Urinary bladder (tissue), 4 donors: ENCODE results near the gene DIAPH1. TPM values are rescaled to one million over a fixed set of nuclear protein-coding genes. Genes with fewer than 3 reads are reported as not detected.
"Not testable (repeated sequence)": the region's sequence is repeated elsewhere in the genome, so short reads cannot be mapped to it uniquely, and the experiment has no call there.

Source experiments
- DNase-seq: peaks from one replicate; pipeline ENCODE4 v3.0.0-alpha.2; 2015; ENCODE audit errors: extremely low spot score
- H3K27ac ChIP-seq: one replicate; pipeline ENCODE4 v1.5.1; 2013; ENCODE audit warnings: low read depth, mild to moderate bottlenecking, moderate library complexity
- H3K36me3 ChIP-seq: one replicate; pipeline ENCODE4 v1.6.1; 2013; ENCODE audit warnings: mild to moderate bottlenecking, moderate library complexity; ENCODE audit not compliant: insufficient read depth
- H3K4me1 ChIP-seq: one replicate; pipeline ENCODE4 v1.6.1; 2013; ENCODE audit warnings: mild to moderate bottlenecking, moderate library complexity; ENCODE audit not compliant: insufficient read depth
- H3K4me3 ChIP-seq: one replicate; pipeline ENCODE4 v1.5.1; 2013; ENCODE audit warnings: low read depth, low read length
- WGBS: extraction: QIAGEN DNeasy Blood & Tissue Kit; methylation state at CpG from one replicate; pipeline ENCODE4 v1.1.7; 2013; 5-methylcytosine and 5-hydroxymethylcytosine counted together
- polyA plus RNA-seq: library from polyadenylated mRNA; stranded (reverse); fragments of 200-250 nt; gene quantifications from one replicate; pipeline ENCODE4 v1.2.3, GENCODE V29; 2013
- total RNA-seq: library from RNA; depleted of rRNA; stranded (reverse); fragments of >200 nt; gene quantifications from one replicate; pipeline ENCODE4 v1.2.3, GENCODE V29; 2014
- donor health status: healthy with polysubstance abuse.
- donor health status: healthy.

The DIAPH1 gene
- total and polyA plus RNA-seq, 2 donors, result 18.1 to 30.3 TPM

- DNase-seq, result no peak
- H3K36me3 ChIP-seq, result no peaks in the 10 kb centered on the region
- H3K4me1 ChIP-seq, result no peaks in the 10 kb centered on the region
- H3K4me3 ChIP-seq, result no peak overlapping the region
- no peak overlapping the region for H3K27ac ChIP-seq
Measured at GRCh38 chr5:141613344-141613743, 5.5 kb downstream of the DIAPH1 start.

GRCh38 chr5:141611289-141611688 is 7.5 kb downstream of the DIAPH1 start:
- no peak for DNase-seq
- 91% methylated on average over 3 of the region's 3 CpGs for WGBS
- H3K36me3 ChIP-seq, result no peaks in the 10 kb centered on the region
- no peak overlapping the region for H3K27ac ChIP-seq
- no peaks in the 10 kb centered on the region for H3K4me1 ChIP-seq
- no peak overlapping the region for H3K4me3 ChIP-seq

GRCh38 chr5:141609921-141610320 is 8.9 kb downstream of the DIAPH1 start:
- 99% methylated on average over 7 of the region's 7 CpGs for WGBS
- not testable (repeated sequence) for H3K27ac ChIP-seq, H3K4me3 ChIP-seq, H3K4me1 ChIP-seq, H3K36me3 ChIP-seq, DNase-seq

GRCh38 chr5:141609044-141609443 is 9.8 kb downstream of the DIAPH1 start:
- WGBS, result 94% methylated on average over 3 of the region's 3 CpGs
- Histone ChIP-seq H3K4me3 (no peak overlapping the region), H3K36me3 (no peaks in the 10 kb centered on the region), H3K27ac (no peak overlapping the region), H3K4me1 (no peaks in the 10 kb centered on the region)
- no peak for DNase-seq

GRCh38 chr5:141608557-141608956 is 10.2 kb downstream of the DIAPH1 start:
- H3K4me3 ChIP-seq, result no peak overlapping the region
- H3K27ac ChIP-seq, result no peak overlapping the region
- DNase-seq, result no peak
- no peaks in the 10 kb centered on the region for H3K36me3 ChIP-seq
- WGBS, result 78% methylated on average over 1 of the region's 1 CpG
- H3K4me1 ChIP-seq, result no peaks in the 10 kb centered on the region

- no peaks in the 10 kb centered on the region for H3K4me1 ChIP-seq
- H3K27ac ChIP-seq, result no peak overlapping the region
- no peaks in the 10 kb centered on the region for H3K36me3 ChIP-seq
- no peak for DNase-seq
- H3K4me3 ChIP-seq, result no peak overlapping the region
- 74% methylated on average over 2 of the region's 2 CpGs for WGBS
Measured at GRCh38 chr5:141608046-141608445, 10.8 kb downstream of the DIAPH1 start.

- WGBS, result 66% methylated on average over 6 of the region's 6 CpGs
- H3K4me1 ChIP-seq, result no peaks in the 10 kb centered on the region
- no peak overlapping the region for H3K4me3 ChIP-seq
- H3K36me3 ChIP-seq, result no peaks in the 10 kb centered on the region
- peak overlapping the region; percentile 16 for H3K27ac ChIP-seq
- no peak for DNase-seq
Measured at GRCh38 chr5:141605523-141606277, 13.1 kb downstream of the DIAPH1 start.

- DNase-seq, result peak; percentile 23
- Histone ChIP-seq H3K4me3 (no peak overlapping the region), H3K36me3 (no peaks in the 10 kb centered on the region), H3K4me1 (no peaks in the 10 kb centered on the region), H3K27ac (no peak overlapping the region)
- WGBS, result 57% methylated on average over 6 of the region's 6 CpGs
Measured at GRCh38 chr5:141603923-141604717, 14.7 kb downstream of the DIAPH1 start.

GRCh38 chr5:141602606-141603005 is 16.2 kb downstream of the DIAPH1 start:
- Histone ChIP-seq H3K4me3 (no peak overlapping the region), H3K36me3 (no peaks in the 10 kb centered on the region), H3K27ac (no peak overlapping the region), H3K4me1 (no peaks in the 10 kb centered on the region)
- WGBS, result 90% methylated on average over 1 of the region's 1 CpG
- DNase-seq, result no peak

GRCh38 chr5:141598391-141599345 is 20.1 kb downstream of the DIAPH1 start:
- no peaks in the 10 kb centered on the region for H3K4me1 ChIP-seq
- H3K36me3 ChIP-seq, result no peaks in the 10 kb centered on the region
- no peak overlapping the region for H3K27ac ChIP-seq
- no peak for DNase-seq
- 76% methylated on average over 3 of the region's 3 CpGs for WGBS
- no peak overlapping the region for H3K4me3 ChIP-seq

- Histone ChIP-seq H3K4me1 (no peaks in the 10 kb centered on the region), H3K36me3 (no peaks in the 10 kb centered on the region), H3K4me3 (no peak overlapping the region), H3K27ac (no peak overlapping the region)
- DNase-seq, result no peak
- WGBS, result 93% methylated on average over 2 of the region's 2 CpGs
Measured at GRCh38 chr5:141597814-141598213, 21.0 kb downstream of the DIAPH1 start.

GRCh38 chr5:141597394-141597793 is 21.4 kb downstream of the DIAPH1 start:
- H3K27ac ChIP-seq, result no peak overlapping the region

GRCh38 chr5:141596867-141597266 is 21.9 kb downstream of the DIAPH1 start:
- DNase-seq, result no peak
- Histone ChIP-seq H3K4me1 (no peaks in the 10 kb centered on the region), H3K27ac (no peak overlapping the region), H3K36me3 (no peaks in the 10 kb centered on the region), H3K4me3 (no peak overlapping the region)
- 96% methylated on average over 1 of the region's 1 CpG for WGBS

More at GRCh38 chr5:141597394-141597793, 21.4 kb downstream of the DIAPH1 start:
- DNase-seq, result no peak
- WGBS, result 85% methylated on average over 2 of the region's 2 CpGs
- Histone ChIP-seq H3K4me3 (no peak overlapping the region), H3K36me3 (no peaks in the 10 kb centered on the region), H3K4me1 (no peaks in the 10 kb centered on the region)
